Effector CD4-positive, alpha-beta T cell (primary cell): ENCODE results near the gene SELENBP1. TPM values are rescaled to one million over a fixed set of nuclear protein-coding genes. Genes with fewer than 3 reads are reported as not detected.
"Not testable (repeated sequence)": the region's sequence is repeated elsewhere in the genome, so short reads cannot be mapped to it uniquely, and the experiment has no call there.

Experiments
- DNase-seq: peaks from one replicate; pipeline ENCODE4 v3.0.0-alpha.2; 2020
- total RNA-seq: gene quantifications from one replicate; lab custom pipeline; 2026; lab: John Stamatoyannopoulos, UW

Gene SELENBP1
- total RNA-seq = not detected

- DNase-seq = no peak
These were observed at the start of gene SELENBP1 for GRCh38 chr1:151372058-151372934. SELENBP1 (minus strand) TSS chr1:151372705; CDS start chr1:151372641, 64 bp downstream.

GRCh38 chr1:151419819-151420218, 47.3 kb upstream of the SELENBP1 start:
- DNase-seq = no peak

GRCh38 chr1:151418081-151418480, 45.6 kb upstream of the SELENBP1 start:
- no peak for DNase-seq

- no peak for DNase-seq
These were observed 43.7 kb upstream of the SELENBP1 start for GRCh38 chr1:151416231-151416630.

- DNase-seq = no peak
These were observed 39.4 kb upstream of the SELENBP1 start for GRCh38 chr1:151411884-151412283.

- no peak for DNase-seq
These were observed 36.4 kb upstream of the SELENBP1 start for GRCh38 chr1:151408891-151409290.

GRCh38 chr1:151407304-151407703, 34.8 kb upstream of the SELENBP1 start:
- DNase-seq = no peak

GRCh38 chr1:151406176-151406575, 33.7 kb upstream of the SELENBP1 start:
- DNase-seq = no peak

- no peak for DNase-seq
These were observed 32.9 kb upstream of the SELENBP1 start for GRCh38 chr1:151405187-151405951.

- no peak for DNase-seq
These were observed 31.1 kb upstream of the SELENBP1 start for GRCh38 chr1:151403612-151404011.

- no peak for DNase-seq
These were observed 30.3 kb upstream of the SELENBP1 start for GRCh38 chr1:151402764-151403163.

GRCh38 chr1:151401860-151402259, 29.4 kb upstream of the SELENBP1 start:
- no peak for DNase-seq

- DNase-seq = no peak
These were observed 28.8 kb upstream of the SELENBP1 start for GRCh38 chr1:151401125-151401788.

- peak; percentile 79 for DNase-seq
These were observed 27.0 kb upstream of the SELENBP1 start, which contains the start of gene PSMB4 for GRCh38 chr1:151399324-151400171. PSMB4 (plus strand) TSS chr1:151399573; CDS start chr1:151399588, 15 bp downstream.

GRCh38 chr1:151396265-151396664, 23.8 kb upstream of the SELENBP1 start:
- DNase-seq = not testable (repeated sequence)

GRCh38 chr1:151393583-151393982, 21.1 kb upstream of the SELENBP1 start:
- no peak for DNase-seq

- DNase-seq = no peak
These were observed 18.6 kb upstream of the SELENBP1 start for GRCh38 chr1:151391079-151391563.

GRCh38 chr1:151390221-151391078, 17.9 kb upstream of the SELENBP1 start:
- not testable (repeated sequence) for DNase-seq

- DNase-seq = no peak
These were observed 13.5 kb upstream of the SELENBP1 start for GRCh38 chr1:151386002-151386401.

- no peak for DNase-seq
These were observed 12.1 kb upstream of the SELENBP1 start for GRCh38 chr1:151384584-151384983.
